H1 (cell line): ENCODE measurements around the gene SYTL2.

ENCODE experiments used
- CREB1 ChIP-seq: IDR thresholded peaks from 2 replicates; pipeline ENCODE4 v1.6.1; 2012; ENCODE audit warnings: inconsistent platforms
- EZH2 ChIP-seq: fragments of 200-600 bp; sonication (generic); IDR thresholded peaks from 2 replicates; pipeline ENCODE4 v1.7.1; 2012; ENCODE audit warnings: low read depth, mild to moderate bottlenecking, moderate library complexity, low read length, inconsistent platforms; ENCODE audit not compliant: severe bottlenecking
- HDAC2 ChIP-seq, 2 experiments: fragments of 300-600 bp in 1 of 2; sonication (generic) in 1 of 2; IDR thresholded peaks; 2 replicates each; pipeline ENCODE4 v1.6.1; 2011 to 2012; ENCODE audit warnings: low read depth in 2 of 2, low read length in 2 of 2, mild to moderate bottlenecking in 2 of 2, moderate library complexity in 2 of 2, borderline replicate concordance in 1 of 2, inconsistent platforms in 1 of 2
- JUN ChIP-seq: IDR thresholded peaks from 2 replicates; pipeline ENCODE4 v1.6.1; 2011; ENCODE audit warnings: low read depth, mild to moderate bottlenecking, improper control_type of control experiment, low read length
- JUND ChIP-seq: IDR thresholded peaks from 2 replicates; pipeline ENCODE4 v1.6.1; 2011; ENCODE audit warnings: mild to moderate bottlenecking, improper control_type of control experiment, low read length
- POLR2A ChIP-seq, 2 experiments: IDR thresholded peaks; 1 replicate in 1 of 2; 2 replicates in 1 of 2; pipeline ENCODE4 v1.6.1; 2011; ENCODE audit warnings: low read depth in 2 of 2, low read length in 2 of 2, mild to moderate bottlenecking in 2 of 2; ENCODE audit errors: control extremely low read depth in 1 of 2
- RFX5 ChIP-seq: IDR thresholded peaks from 2 replicates; pipeline ENCODE4 v1.6.1; 2011; ENCODE audit warnings: low read depth, low read length, improper control_type of control experiment, borderline replicate concordance
- SIN3A ChIP-seq, 2 experiments: IDR thresholded peaks in 1 of 2; conservative IDR thresholded peaks in 1 of 2; 2 replicates each; pipeline ENCODE4 v1.6.1; 2011 to 2012; ENCODE audit warnings: low read length in 2 of 2, improper control_type of control experiment in 1 of 2, low read depth in 1 of 2, mild to moderate bottlenecking in 1 of 2
- SIRT6 ChIP-seq: IDR thresholded peaks from one replicate; pipeline ENCODE4 v1.7.1; 2012; ENCODE audit warnings: low read length, inconsistent platforms
- SUZ12 ChIP-seq: fragments of 200-600 bp; sonication (generic); IDR thresholded peaks from 2 replicates; pipeline ENCODE4 v1.6.1; 2012; ENCODE audit warnings: mild to moderate bottlenecking, inconsistent platforms, low read length, moderate library complexity, mixed read lengths
- TAF1 ChIP-seq: IDR thresholded peaks from 2 replicates; pipeline ENCODE4 v1.6.1; 2011; ENCODE audit warnings: mild to moderate bottlenecking, low read depth, low read length
- YY1 ChIP-seq: IDR thresholded peaks from 2 replicates; pipeline ENCODE4 v1.6.1; 2011; ENCODE audit warnings: low read depth, mild to moderate bottlenecking, low read length
- TF ChIP-seq, protein P1 (sequence below), 3 experiments: IDR thresholded peaks; 1 replicate in 2 of 3; 2 replicates in 1 of 3; pipeline versions ENCODE4 v1.5.1 to v1.6.1; 2011; ENCODE audit warnings: low read length in 3 of 3, mild to moderate bottlenecking in 3 of 3, inconsistent platforms in 2 of 3, low read depth in 1 of 3, moderate library complexity in 1 of 3; ENCODE audit not compliant: insufficient read depth in 1 of 3; ENCODE audit errors: control extremely low read depth in 1 of 3

- no peak for TF ChIP-seq RFX5
- TF ChIP-seq, protein P1, sequence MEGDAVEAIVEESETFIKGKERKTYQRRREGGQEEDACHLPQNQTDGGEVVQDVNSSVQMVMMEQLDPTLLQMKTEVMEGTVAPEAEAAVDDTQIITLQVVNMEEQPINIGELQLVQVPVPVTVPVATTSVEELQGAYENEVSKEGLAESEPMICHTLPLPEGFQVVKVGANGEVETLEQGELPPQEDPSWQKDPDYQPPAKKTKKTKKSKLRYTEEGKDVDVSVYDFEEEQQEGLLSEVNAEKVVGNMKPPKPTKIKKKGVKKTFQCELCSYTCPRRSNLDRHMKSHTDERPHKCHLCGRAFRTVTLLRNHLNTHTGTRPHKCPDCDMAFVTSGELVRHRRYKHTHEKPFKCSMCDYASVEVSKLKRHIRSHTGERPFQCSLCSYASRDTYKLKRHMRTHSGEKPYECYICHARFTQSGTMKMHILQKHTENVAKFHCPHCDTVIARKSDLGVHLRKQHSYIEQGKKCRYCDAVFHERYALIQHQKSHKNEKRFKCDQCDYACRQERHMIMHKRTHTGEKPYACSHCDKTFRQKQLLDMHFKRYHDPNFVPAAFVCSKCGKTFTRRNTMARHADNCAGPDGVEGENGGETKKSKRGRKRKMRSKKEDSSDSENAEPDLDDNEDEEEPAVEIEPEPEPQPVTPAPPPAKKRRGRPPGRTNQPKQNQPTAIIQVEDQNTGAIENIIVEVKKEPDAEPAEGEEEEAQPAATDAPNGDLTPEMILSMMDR (IDR thresholded peaks at IDR 0.05; ENCODE audit: control extremely low read depth in 1 of 3, insufficient read depth in 1 of 3, low read depth in 1 of 3, low read length in 3 of 3) = no peak
- TF ChIP-seq TAF1 = no peak
- TF ChIP-seq SIRT6 = no peak
- TF ChIP-seq SIN3A (conservative IDR thresholded peaks at IDR 0.05 in 1 of 2, IDR thresholded peaks at IDR 0.05 in 1 of 2; ENCODE audit: low read depth in 1 of 2, low read length in 2 of 2) = no peak
- no peak for TF ChIP-seq JUND
- no peak for TF ChIP-seq HDAC2 (IDR thresholded peaks at IDR 0.05; ENCODE audit: borderline replicate concordance in 1 of 2, low read depth in 2 of 2, low read length in 2 of 2)
- no peak for TF ChIP-seq POLR2A (IDR thresholded peaks at IDR 0.05; ENCODE audit: control extremely low read depth in 1 of 2, low read depth in 2 of 2, low read length in 2 of 2)
- TF ChIP-seq SUZ12 = no peak
- no peak for TF ChIP-seq CREB1
- no peak for TF ChIP-seq EZH2
- no peak for TF ChIP-seq YY1
- no peak for TF ChIP-seq JUN
Measured at GRCh38 chr11:85682330-85683305, 128.3 kb downstream of the SYTL2 start.
